ENCODE data around the gene FIGNL1.
"Not testable (repeated sequence)": the region's sequence is repeated elsewhere in the genome, so short reads cannot be mapped to it uniquely, and the experiment has no call there.

FIGNL1 gene

GRCh38 chr7:50471970-50472369 lies 21.8 kb upstream of the FIGNL1 start:
- DNase-seq (ENCODE audit: low read depth): no peak

- no peak for DNase-seq (ENCODE audit: low read depth)
These were observed 20.4 kb upstream of the FIGNL1 start for GRCh38 chr7:50470250-50471163.

GRCh38 chr7:50469181-50469580 lies 19.0 kb upstream of the FIGNL1 start:
- DNase-seq (ENCODE audit: low read depth): no peak

GRCh38 chr7:50467817-50468610 lies 17.9 kb upstream of the FIGNL1 start:
- peak; percentile 64 for DNase-seq (ENCODE audit: low read depth)

- no peak for DNase-seq (ENCODE audit: low read depth)
These were observed 16.9 kb upstream of the FIGNL1 start for GRCh38 chr7:50466815-50467585.

- no peak for DNase-seq (ENCODE audit: low read depth)
These were observed 12.9 kb upstream of the FIGNL1 start for GRCh38 chr7:50463035-50463434.

- DNase-seq (ENCODE audit: low read depth): no peak
These were observed 12.2 kb upstream of the FIGNL1 start for GRCh38 chr7:50462361-50462760.

- no peak for DNase-seq (ENCODE audit: low read depth)
These were observed 11.5 kb upstream of the FIGNL1 start for GRCh38 chr7:50461695-50462094.

GRCh38 chr7:50459183-50459582 lies 9.0 kb upstream of the FIGNL1 start:
- DNase-seq (ENCODE audit: low read depth): not testable (repeated sequence)

- not testable (repeated sequence) for DNase-seq (ENCODE audit: low read depth)
These were observed 8.5 kb upstream of the FIGNL1 start for GRCh38 chr7:50458651-50459050.

GRCh38 chr7:50456371-50457123 lies 6.4 kb upstream of the FIGNL1 start:
- no peak for DNase-seq (ENCODE audit: low read depth)

- DNase-seq (ENCODE audit: low read depth): no peak
These were observed 5.5 kb upstream of the FIGNL1 start for GRCh38 chr7:50455658-50456057.

- no peak for DNase-seq (ENCODE audit: low read depth)
These were observed 4.8 kb upstream of the FIGNL1 start for GRCh38 chr7:50454968-50455367.

GRCh38 chr7:50450590-50451032 lies 461 bp upstream of the FIGNL1 start:
- peak; percentile 16 for DNase-seq (ENCODE audit: low read depth)

- DNase-seq (ENCODE audit: low read depth): no peak
These were observed 659 bp downstream of the FIGNL1 start for GRCh38 chr7:50449501-50449880.

GRCh38 chr7:50448823-50449222 lies 1.3 kb downstream of the FIGNL1 start:
- no peak for DNase-seq (ENCODE audit: low read depth)

- no peak for DNase-seq (ENCODE audit: low read depth)
These were observed 3.6 kb downstream of the FIGNL1 start for GRCh38 chr7:50446542-50446960.

GRCh38 chr7:50436133-50436806 lies 13.9 kb downstream of the FIGNL1 start:
- DNase-seq (ENCODE audit: low read depth): no peak

GRCh38 chr7:50431722-50432305 lies 18.3 kb downstream of the FIGNL1 start:
- no peak for DNase-seq (ENCODE audit: low read depth)

- DNase-seq (ENCODE audit: low read depth): no peak
These were observed 18.8 kb downstream of the FIGNL1 start for GRCh38 chr7:50431316-50431715.

- DNase-seq (ENCODE audit: low read depth): no peak
These were observed 21.2 kb downstream of the FIGNL1 start for GRCh38 chr7:50428911-50429310.

All from stimulated activated CD8-positive, alpha-beta memory T cell treated with anti-CD3 and anti-CD28 coated beads, Interleukin-12 subunit alpha, Interleukin-12 subunit beta, amount 100 ng/mL, for 4 hours (primary cell).